HepG2 (cell line): ENCODE measurements around the gene FUT3. TPM values are rescaled to one million over a fixed set of nuclear protein-coding genes. Genes with fewer than 3 reads are reported as not detected.
A peak's percentile ranks its signal among the peaks of the same experiment; 100 is the strongest.

Source experiments
- CEBPB ChIP-seq: IDR thresholded peaks from 2 replicates; pipeline ENCODE4 v1.6.1; 2011; ENCODE audit warnings: low read depth, low read length, improper control_type of control experiment, borderline replicate concordance
- GABPA ChIP-seq, 2 experiments: IDR thresholded peaks; 2 replicates each; pipeline ENCODE4 v1.6.1; 2011 to 2016; ENCODE audit warnings: low read depth in 2 of 2, low read length in 1 of 2, missing biosample characterization in 1 of 2, missing genetic modification characterization in 1 of 2
- MAF1 ChIP-seq: sonication (generic); formaldehyde crosslinking; IDR thresholded peaks from 2 replicates; pipeline ENCODE4 v1.5.0; 2020; ENCODE audit warnings: missing genetic modification reagents, borderline replicate concordance
- MXD4 ChIP-seq: IDR thresholded peaks from 2 replicates; pipeline ENCODE4 v1.6.1; 2016; ENCODE audit warnings: mild to moderate bottlenecking, missing biosample characterization, missing genetic modification reagents
- NR2F1 ChIP-seq, 2 experiments: fragments of 450-650 bp in 1 of 2; formaldehyde crosslinking in 1 of 2; IDR thresholded peaks; 2 replicates each; pipeline versions ENCODE4 v1.5.0 to v1.6.1; 2016 to 2020; ENCODE audit warnings: mild to moderate bottlenecking in 1 of 2, missing compliant biosample characterization in 1 of 2, missing genetic modification reagents in 1 of 2, moderate library complexity in 1 of 2
- PCBP1 ChIP-seq: fragments of 200-400 bp; formaldehyde crosslinking; IDR thresholded peaks from 2 replicates; pipeline ENCODE4 v1.6.1; 2017; ENCODE audit warnings: mild to moderate bottlenecking, low read depth, low read length, borderline replicate concordance
- POLR2AphosphoS5 ChIP-seq: IDR thresholded peaks from 2 replicates; pipeline ENCODE4 v1.6.1; 2012; ENCODE audit warnings: low read depth, low read length
- RARG ChIP-seq: sonication (generic); formaldehyde crosslinking; IDR thresholded peaks from 2 replicates; pipeline ENCODE4 v1.4.0; 2020; ENCODE audit warnings: low read depth, mild to moderate bottlenecking, missing genetic modification reagents
- ZBTB1 ChIP-seq: sonication (generic); formaldehyde crosslinking; IDR thresholded peaks from 2 replicates; pipeline ENCODE4 v1.4.0; 2020; ENCODE audit warnings: missing genetic modification reagents, borderline replicate concordance
- ZNF34 ChIP-seq: sonication (generic); formaldehyde crosslinking; IDR thresholded peaks from 2 replicates; pipeline ENCODE4 v1.4.0; 2020; ENCODE audit warnings: mild to moderate bottlenecking, missing genetic modification reagents, borderline replicate concordance
- ZNF558 ChIP-seq: sonication (generic); formaldehyde crosslinking; IDR thresholded peaks from 2 replicates; pipeline ENCODE4 v1.9.0; 2022; ENCODE audit warnings: mild to moderate bottlenecking, missing genetic modification reagents, borderline replicate concordance
- polyA plus RNA-seq, 8 experiments: library from polyadenylated mRNA; depleted of rRNA in 3 of 8; stranded (reverse) in 7 of 8; unstranded in 1 of 8; fragments of >200 nt; fragmentation: Illumina TruSeq in 4 of 8; extraction: Trizol in 4 of 8; gene quantifications; 2 replicates each; pipeline versions ENCODE4 v1.2.1 to v1.2.3, GENCODE V29; 2011 to 2016; ENCODE audit warnings: low read depth in 4 of 8, missing spikeins in 1 of 8, mixed read lengths in 1 of 8; ENCODE audit not compliant: insufficient read depth in 1 of 8
- total RNA-seq, 5 experiments: library from RNA; depleted of rRNA; stranded (reverse); fragments of >200 nt; fragmentation: Illumina TruSeq; extraction: Trizol; gene quantifications; 2 replicates each; pipeline ENCODE4 v1.2.3, GENCODE V29; 2016; ENCODE audit warnings: low read depth in 1 of 5
- TF ChIP-seq, protein P1 (sequence below): sonication (generic); formaldehyde crosslinking; IDR thresholded peaks from 2 replicates; pipeline ENCODE4 v1.5.1; 2020; ENCODE audit warnings: missing genetic modification reagents, mild to moderate bottlenecking, borderline replicate concordance
- TF ChIP-seq, protein P2 (sequence below): IDR thresholded peaks from 2 replicates; pipeline ENCODE4 v1.6.1; 2016; ENCODE audit warnings: low read depth, borderline replicate concordance
- TF ChIP-seq, protein P3 (sequence below): sonication (generic); formaldehyde crosslinking; IDR thresholded peaks from 2 replicates; pipeline ENCODE4 v1.9.0; 2021; ENCODE audit warnings: missing genetic modification reagents, borderline replicate concordance
- TF ChIP-seq, protein P4 (sequence below): IDR thresholded peaks from 2 replicates; pipeline ENCODE4 v1.6.1; 2016; ENCODE audit warnings: missing compliant biosample characterization, missing genetic modification reagents, borderline replicate concordance
- TF ChIP-seq, protein P5 (sequence below): IDR thresholded peaks from 2 replicates; pipeline ENCODE4 v1.4.0; 2020; ENCODE audit warnings: mild to moderate bottlenecking, missing genetic modification reagents

The FUT3 gene
- total and polyA plus RNA-seq, 2 of the 13 experiments (the other 11 are each of a cell fraction or from before 2014, with no cell fraction given) = 0.53 to 1.1 TPM

DNA sequence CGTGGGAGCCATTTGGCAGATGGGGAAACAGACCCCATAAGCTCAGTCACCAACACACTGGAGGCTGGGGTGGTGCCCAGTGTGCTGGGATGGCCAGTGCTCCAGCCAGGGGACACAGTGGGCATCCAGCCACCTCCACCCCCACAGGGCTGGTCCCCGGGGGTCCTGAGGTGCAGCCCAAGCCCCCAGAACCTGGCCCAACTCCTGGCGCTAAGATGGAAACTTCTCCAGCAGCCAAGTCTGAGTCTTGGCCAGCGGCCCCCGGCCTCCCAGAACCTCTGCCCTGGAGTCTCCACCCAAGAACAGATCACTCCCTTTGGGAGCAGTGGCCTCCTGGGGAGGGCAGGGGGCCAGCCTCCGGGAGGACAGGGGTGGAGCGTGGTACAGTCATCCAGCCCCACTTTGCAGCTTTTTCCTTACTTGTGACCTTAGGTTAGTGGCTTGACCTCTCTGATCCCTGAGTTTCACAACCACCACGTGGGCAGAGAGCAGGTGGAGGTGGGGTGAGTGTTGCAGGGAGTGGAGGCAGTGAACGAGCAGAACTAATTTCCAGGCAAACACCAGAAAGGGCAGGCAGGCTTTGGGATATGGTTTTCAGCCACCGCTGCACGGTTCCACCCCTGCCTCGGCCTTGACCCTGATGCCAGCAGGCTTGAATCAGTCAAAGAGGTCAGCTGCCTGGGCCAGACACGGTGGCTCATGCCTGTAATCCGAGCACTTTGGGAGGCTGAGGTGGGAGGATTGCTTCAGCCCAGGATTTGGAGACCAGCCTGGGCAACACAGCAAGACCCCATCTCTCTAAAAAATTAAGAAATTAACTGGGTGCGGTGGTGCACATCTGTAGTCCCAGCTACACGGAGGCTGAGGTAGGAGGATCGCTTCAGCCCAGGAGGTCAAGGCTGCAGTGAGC lies 50.6 kb downstream of the FUT3 start (continued):
- TF ChIP-seq RARG (no peak), POLR2AphosphoS5 (no peak), ZNF558 (CRISPR knock-in tag) (no peak), PCBP1 (no peak), NR2F1 (CRISPR knock-in tag; IDR thresholded peaks at IDR 0.05) (peak; percentile 85 to 89), ZBTB1 (CRISPR knock-in tag) (no peak), CEBPB (peak; percentile 59; the same call in 1 of the 2 replicates), GABPA (IDR thresholded peaks at IDR 0.05; ENCODE audit: low read depth, low read length) (no peak), GABPA (CRISPR knock-in tag; IDR thresholded peaks at IDR 0.05; ENCODE audit: low read depth) (no peak), MXD4 (no peak), ZNF34 (CRISPR knock-in tag) (no peak), MAF1 (no peak)
- TF ChIP-seq, protein P1, sequence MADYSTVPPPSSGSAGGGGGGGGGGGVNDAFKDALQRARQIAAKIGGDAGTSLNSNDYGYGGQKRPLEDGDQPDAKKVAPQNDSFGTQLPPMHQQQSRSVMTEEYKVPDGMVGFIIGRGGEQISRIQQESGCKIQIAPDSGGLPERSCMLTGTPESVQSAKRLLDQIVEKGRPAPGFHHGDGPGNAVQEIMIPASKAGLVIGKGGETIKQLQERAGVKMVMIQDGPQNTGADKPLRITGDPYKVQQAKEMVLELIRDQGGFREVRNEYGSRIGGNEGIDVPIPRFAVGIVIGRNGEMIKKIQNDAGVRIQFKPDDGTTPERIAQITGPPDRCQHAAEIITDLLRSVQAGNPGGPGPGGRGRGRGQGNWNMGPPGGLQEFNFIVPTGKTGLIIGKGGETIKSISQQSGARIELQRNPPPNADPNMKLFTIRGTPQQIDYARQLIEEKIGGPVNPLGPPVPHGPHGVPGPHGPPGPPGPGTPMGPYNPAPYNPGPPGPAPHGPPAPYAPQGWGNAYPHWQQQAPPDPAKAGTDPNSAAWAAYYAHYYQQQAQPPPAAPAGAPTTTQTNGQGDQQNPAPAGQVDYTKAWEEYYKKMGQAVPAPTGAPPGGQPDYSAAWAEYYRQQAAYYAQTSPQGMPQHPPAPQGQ (CRISPR knock-in tag) = no peak
- TF ChIP-seq, protein P2, sequence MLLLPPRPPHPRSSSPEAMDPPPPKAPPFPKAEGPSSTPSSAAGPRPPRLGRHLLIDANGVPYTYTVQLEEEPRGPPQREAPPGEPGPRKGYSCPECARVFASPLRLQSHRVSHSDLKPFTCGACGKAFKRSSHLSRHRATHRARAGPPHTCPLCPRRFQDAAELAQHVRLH (CRISPR knock-in tag) = no peak
- TF ChIP-seq, protein P3, sequence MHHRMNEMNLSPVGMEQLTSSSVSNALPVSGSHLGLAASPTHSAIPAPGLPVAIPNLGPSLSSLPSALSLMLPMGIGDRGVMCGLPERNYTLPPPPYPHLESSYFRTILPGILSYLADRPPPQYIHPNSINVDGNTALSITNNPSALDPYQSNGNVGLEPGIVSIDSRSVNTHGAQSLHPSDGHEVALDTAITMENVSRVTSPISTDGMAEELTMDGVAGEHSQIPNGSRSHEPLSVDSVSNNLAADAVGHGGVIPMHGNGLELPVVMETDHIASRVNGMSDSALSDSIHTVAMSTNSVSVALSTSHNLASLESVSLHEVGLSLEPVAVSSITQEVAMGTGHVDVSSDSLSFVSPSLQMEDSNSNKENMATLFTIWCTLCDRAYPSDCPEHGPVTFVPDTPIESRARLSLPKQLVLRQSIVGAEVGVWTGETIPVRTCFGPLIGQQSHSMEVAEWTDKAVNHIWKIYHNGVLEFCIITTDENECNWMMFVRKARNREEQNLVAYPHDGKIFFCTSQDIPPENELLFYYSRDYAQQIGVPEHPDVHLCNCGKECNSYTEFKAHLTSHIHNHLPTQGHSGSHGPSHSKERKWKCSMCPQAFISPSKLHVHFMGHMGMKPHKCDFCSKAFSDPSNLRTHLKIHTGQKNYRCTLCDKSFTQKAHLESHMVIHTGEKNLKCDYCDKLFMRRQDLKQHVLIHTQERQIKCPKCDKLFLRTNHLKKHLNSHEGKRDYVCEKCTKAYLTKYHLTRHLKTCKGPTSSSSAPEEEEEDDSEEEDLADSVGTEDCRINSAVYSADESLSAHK (CRISPR knock-in tag) = no peak
- TF ChIP-seq, protein P4, sequence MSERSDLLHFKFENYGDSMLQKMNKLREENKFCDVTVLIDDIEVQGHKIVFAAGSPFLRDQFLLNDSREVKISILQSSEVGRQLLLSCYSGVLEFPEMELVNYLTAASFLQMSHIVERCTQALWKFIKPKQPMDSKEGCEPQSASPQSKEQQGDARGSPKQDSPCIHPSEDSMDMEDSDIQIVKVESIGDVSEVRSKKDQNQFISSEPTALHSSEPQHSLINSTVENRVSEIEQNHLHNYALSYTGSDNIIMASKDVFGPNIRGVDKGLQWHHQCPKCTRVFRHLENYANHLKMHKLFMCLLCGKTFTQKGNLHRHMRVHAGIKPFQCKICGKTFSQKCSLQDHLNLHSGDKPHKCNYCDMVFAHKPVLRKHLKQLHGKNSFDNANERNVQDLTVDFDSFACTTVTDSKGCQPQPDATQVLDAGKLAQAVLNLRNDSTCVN (CRISPR knock-in tag) = no peak; the same call in 1 of the 2 replicates
- TF ChIP-seq, protein P5, sequence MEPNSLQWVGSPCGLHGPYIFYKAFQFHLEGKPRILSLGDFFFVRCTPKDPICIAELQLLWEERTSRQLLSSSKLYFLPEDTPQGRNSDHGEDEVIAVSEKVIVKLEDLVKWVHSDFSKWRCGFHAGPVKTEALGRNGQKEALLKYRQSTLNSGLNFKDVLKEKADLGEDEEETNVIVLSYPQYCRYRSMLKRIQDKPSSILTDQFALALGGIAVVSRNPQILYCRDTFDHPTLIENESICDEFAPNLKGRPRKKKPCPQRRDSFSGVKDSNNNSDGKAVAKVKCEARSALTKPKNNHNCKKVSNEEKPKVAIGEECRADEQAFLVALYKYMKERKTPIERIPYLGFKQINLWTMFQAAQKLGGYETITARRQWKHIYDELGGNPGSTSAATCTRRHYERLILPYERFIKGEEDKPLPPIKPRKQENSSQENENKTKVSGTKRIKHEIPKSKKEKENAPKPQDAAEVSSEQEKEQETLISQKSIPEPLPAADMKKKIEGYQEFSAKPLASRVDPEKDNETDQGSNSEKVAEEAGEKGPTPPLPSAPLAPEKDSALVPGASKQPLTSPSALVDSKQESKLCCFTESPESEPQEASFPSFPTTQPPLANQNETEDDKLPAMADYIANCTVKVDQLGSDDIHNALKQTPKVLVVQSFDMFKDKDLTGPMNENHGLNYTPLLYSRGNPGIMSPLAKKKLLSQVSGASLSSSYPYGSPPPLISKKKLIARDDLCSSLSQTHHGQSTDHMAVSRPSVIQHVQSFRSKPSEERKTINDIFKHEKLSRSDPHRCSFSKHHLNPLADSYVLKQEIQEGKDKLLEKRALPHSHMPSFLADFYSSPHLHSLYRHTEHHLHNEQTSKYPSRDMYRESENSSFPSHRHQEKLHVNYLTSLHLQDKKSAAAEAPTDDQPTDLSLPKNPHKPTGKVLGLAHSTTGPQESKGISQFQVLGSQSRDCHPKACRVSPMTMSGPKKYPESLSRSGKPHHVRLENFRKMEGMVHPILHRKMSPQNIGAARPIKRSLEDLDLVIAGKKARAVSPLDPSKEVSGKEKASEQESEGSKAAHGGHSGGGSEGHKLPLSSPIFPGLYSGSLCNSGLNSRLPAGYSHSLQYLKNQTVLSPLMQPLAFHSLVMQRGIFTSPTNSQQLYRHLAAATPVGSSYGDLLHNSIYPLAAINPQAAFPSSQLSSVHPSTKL = peak; percentile 59; the same call in 1 of the 2 replicates
